ENCODE measurements around the gene HSPB1.
"Not testable (repeated sequence)": the region's sequence is repeated elsewhere in the genome, so short reads cannot be mapped to it uniquely, and the experiment has no call there.

HSPB1 gene

DNA sequence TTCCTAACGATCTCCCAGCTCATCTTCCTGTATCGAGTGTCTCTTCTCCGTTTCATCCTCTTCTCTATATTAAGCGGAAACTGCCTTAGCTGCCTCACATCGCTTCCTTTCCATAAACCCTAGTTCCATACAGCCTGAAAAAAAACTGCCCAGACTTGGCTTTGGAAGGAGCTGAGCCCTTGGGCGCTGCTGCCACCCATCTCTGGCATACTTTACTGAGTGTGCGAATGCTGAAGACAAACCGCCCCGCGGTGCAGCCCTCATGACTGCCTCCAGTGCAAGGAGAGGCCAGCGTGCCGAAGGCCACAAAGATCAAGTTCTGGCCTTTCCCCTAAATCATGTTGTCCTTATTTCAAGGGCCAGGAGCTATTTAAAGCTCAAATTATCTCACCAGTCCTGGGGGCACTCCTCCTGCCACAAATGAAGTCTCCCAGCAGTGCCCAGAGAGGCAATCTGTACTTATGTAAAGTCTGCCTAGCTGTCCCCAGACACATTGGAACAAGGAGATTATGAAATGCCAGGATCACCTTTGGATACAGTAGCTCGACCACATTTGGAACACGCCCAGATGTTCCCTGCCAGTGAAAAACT, 31.1 kb downstream of the HSPB1 start:
- DNase-seq (ENCODE audit: low spot score) = no peak

GRCh38 chr7:76334320-76334967, 32.0 kb downstream of the HSPB1 start:
- no peak for DNase-seq (ENCODE audit: low spot score)

DNA sequence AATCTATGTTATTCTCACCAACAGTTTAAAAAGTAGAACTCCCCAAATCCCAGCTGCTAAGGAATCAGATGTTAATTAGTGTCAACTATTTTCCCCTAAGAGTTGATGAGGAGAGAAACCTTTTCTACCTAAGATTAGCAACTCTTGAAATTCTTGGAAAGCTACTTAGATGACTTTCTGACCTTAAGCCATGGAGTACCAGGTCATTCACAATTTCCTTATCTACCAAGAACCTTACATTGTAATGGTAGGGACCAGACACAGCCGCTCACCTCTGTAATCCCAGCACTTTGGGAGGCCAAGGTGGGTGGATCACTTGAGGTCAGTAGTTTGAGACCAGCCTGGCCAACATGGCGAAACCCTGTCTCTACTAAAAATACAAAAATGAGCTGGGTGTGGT, 32.9 kb downstream of the HSPB1 start:
- DNase-seq (ENCODE audit: low spot score) = not testable (repeated sequence)

- no peak for DNase-seq (ENCODE audit: low spot score)
Measured at GRCh38 chr7:76336094-76336493, 33.6 kb downstream of the HSPB1 start.

DNA sequence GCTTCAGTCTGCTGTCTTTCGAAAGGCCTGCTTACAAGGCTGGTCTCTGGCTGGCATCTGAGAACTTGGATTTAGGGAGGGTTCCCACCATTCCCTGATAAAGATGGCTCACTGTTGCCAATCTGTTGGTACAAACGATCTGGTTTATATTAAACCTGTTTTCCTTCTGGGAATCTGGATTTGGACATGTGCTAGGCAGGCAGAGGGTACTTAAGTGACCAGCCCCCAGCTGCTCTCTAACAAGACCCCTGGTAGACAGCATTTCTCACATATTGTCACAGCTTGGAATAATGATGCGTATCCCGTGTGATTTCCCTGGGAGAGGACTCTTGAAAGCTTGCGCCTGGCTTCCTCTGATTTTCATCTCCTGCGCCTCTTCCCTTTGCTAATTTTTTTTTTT, 34.7 kb downstream of the HSPB1 start:
- DNase-seq (ENCODE audit: low spot score) = no peak

DNA sequence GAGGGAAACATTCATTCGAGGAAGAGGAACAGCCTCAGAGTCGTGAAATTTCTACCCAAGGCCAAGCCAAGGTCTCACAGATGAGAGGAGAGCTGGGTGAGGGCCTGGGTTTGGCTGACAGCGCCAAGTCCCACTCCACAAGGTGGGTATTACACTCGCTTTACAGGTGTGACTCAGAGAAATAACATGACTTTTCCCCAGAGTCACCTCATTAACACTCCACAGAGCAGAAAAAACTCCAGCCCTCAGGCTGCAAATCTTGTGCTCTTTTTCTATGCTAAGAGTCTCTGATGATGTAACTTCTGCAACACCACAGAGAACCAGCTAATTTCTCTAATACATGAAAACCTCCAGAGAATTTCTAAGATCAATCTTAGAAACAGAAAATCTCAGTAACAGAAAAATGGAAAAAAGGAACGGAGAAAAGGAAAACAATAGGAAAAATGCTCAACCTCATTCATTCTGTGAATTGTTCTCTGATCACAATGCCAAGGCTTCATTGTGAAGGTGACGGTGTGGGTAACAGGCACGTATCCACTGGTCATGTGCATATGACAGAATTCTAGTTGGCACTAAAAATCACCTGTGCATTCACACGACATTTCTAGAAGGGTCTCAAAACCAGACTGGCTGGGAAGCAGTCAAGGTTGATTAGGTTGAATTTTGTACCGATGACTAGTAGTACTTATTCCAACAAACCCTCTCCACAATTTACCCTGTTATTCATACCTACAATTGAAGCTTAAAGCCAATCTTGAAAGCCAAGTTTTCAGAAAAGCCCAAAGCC, 36.0 kb downstream of the HSPB1 start:
- no peak for DNase-seq (ENCODE audit: low spot score)

- DNase-seq (ENCODE audit: low spot score) = no peak
Measured at GRCh38 chr7:76340617-76341131, 38.2 kb downstream of the HSPB1 start.

GRCh38 chr7:76342222-76342621, 39.7 kb downstream of the HSPB1 start:
- DNase-seq (ENCODE audit: low spot score) = no peak

DNA sequence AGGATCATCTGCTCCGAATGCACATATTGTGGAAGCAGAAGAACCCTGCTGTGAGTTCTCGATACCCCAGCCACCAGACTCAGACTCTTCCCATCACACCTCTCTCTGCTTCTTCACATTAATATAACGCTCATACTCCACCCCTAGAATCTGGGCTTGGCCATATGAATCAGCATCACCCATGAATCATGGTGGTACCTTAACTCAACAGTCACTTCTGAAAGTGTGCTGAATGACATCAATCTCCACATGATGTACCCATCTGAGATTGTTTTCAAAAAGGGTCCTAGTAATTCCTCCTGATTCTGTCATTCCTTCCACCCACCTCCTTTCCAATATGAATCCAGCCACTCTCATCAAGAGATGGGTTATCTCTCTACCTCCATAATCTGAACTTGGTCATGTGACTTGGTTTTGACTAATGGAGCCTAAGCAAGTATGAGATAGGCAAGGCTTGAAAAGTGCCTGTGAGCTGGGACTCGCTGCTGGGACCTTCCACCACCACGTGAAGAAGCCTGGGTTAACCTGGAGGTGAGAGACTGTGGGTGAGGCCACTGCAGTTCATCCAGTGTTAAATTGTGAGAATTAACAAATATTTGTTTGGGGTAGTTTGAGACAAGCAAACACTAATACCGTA, 40.9 kb downstream of the HSPB1 start:
- no peak for DNase-seq (ENCODE audit: low spot score)

- no peak for DNase-seq (ENCODE audit: low spot score)
Measured at GRCh38 chr7:76343931-76344321, 41.5 kb downstream of the HSPB1 start.

GRCh38 chr7:76346097-76346496, 43.6 kb downstream of the HSPB1 start:
- no peak for DNase-seq (ENCODE audit: low spot score)

DNA sequence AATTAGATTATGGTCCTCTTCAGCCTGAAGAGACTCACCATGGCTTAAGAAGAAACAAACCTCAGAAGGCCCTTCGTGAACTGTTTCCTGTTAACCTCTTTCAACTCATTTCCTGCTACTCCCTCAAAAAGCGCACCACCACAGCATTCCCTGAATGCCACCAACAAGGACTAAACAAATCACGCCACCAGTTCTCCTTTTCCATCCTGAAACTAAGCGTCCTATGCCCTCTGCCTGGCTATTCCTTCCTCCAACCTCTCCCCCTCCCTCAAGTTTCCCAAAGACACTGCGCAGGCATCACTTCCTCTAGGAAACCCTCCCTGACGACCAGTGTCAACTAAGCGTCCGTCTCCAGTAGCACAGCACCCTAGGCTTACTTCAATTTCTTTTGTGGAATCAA, 44.3 kb downstream of the HSPB1 start:
- DNase-seq (ENCODE audit: low spot score) = no peak

DNA sequence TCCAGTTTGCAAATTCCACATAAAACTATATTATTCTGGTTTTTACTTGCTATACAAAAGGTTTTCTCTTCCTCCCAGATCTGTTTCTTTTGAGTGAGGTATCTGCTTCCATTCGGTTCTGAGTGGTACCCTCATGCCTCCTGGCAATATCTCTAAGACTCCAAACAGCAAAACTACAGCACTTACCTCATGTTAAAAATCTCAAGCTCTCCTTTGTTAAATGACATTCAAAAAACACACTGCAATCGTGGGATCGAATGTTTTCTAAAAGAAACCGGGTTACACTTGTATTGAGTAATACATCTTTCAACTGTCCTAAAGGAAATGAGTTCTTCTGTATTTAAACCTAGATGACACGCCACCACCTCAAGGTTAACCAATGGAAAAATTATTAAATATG, 45.2 kb downstream of the HSPB1 start:
- DNase-seq (ENCODE audit: low spot score) = no peak

DNA sequence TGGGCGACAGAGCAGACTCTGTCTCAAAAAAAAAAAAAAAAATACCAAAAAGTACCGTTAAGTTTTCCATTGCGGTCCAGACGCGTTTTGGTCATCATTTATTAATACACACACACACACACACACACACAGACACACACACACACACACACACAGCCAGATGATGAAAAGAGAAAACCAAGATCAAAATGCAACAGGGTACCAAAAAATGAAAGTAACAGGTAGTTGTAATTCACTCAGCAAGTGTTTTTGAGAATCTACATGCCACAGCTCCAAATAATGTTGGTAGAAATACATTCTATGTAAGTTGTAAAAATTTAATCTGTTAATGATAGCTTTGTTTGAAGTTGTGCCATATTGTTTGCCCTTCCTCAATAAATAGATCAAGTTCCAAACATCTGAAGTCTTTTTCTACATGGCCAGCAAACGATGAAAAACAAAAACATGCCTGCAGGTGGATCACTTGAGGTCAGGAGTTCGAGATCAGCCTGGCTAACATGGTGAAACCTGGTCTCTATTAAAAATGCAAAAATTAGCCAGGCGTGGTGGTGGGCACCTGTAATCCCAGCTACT, 46.9 kb downstream of the HSPB1 start:
- no peak for DNase-seq (ENCODE audit: low spot score)

- DNase-seq (ENCODE audit: low spot score) = no peak
Measured at GRCh38 chr7:76351372-76351771, 48.9 kb downstream of the HSPB1 start.

DNA sequence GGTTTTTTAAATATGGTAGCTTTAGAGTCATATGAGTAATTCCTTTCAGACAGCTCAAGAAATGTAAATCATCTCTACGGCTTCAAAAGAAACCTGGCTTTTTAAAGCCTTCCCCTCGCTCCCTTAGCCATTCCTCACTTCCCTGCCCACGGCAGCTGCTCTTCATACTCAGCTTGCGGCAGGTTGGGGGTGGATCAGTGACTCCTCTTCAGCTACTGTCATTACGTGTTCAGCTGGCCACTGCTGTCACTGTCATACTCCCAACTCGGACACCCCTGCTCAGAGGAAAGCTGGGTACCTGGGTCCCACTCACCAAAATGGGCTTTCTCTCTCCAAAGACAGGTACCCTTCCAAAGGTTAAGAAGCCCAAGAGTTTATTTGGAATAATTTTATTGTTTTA, 49.7 kb downstream of the HSPB1 start:
- DNase-seq (ENCODE audit: low spot score) = no peak

DNA sequence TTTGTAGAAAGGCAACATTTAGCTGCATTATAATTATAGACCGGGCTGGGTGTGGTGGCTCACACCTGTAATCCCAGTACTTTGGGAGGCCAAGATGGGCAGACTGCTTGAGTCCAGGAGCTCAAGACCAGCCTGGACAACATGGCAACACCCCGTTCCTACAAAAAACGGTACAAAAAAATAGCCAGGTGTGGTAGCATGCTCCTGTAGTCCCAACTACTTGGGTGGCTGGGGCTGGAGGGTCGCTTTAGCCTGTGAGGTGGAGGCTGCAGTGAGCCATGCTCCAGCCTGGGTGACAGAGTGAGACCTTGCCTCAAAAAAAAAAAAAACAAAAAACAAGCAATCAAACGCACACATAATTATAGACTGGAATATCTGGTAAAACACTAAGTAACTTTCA, 51.3 kb downstream of the HSPB1 start:
- DNase-seq (ENCODE audit: low spot score) = no peak

All from hematopoietic multipotent progenitor cell treated with erythropoietin and hydrocortisone succinate and interleukin-3 and kit ligand, for 17 days (in vitro differentiated cells).